GM18519 (cell line): ENCODE data around the gene DENND4A.
"Not testable (repeated sequence)": the region's sequence is repeated elsewhere in the genome, so short reads cannot be mapped to it uniquely, and the experiment has no call there.

Experiments used
- ATAC-seq: cut with Tn5 transposase; IDR thresholded peaks from one replicate; pipeline ENCODE4 v1.9.1; 2021; ENCODE audit warnings: mild to moderate bottlenecking, moderate library complexity; ENCODE audit not compliant: unreplicated experiment, low FRiP score

DENND4A gene

DNA sequence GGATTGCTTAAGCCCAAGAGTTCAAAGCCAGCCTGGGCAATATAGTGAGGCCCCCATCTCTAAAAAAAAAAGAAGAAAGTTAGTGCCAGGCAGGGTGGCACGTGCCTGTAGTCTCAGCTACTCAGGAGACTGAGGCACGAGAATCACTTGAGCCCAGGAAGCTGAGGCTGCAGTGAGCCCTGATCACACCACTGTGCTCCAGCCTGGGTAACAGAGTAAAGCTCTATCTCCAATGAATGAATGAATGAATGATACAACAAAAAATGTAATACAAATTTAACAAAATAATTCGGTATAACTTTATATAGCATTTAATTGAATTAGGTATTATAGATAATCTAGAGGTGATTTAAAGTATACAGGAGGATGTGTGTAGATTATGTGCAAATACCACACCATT is 29.7 kb downstream of the DENND4A start:
- no peak for ATAC-seq

DNA sequence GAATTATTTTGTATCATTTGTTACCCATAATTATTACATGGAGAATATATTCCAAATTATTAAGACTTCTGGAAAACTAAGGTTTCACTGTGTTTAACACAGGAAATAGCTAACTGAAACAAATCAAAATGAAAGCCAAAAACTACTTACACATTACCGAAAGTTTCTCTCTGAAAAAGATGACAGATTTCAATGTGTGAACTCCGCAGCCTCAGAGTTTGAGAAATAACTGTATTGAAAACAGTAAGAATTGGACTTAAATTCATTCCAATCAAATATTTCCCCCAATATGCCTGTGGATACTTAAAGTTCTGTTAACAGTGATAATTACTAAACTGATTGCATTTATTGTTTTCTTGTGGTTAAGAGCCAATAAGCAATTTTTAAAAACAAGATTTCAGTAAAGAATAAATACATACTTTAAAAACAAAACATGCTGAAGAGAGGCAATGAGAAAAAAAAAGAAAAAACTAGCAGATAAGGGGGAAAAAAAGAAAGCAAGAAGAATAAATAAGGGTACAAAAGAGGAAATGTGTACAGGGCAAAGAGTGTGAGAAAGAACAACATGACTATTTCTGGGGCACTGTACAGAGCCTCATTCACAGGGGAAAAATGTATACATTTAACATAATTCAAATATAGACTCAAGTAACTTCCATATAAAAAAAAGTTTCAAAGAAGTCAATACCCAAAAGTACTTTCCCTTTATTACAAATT is 30.7 kb downstream of the DENND4A start:
- no peak for ATAC-seq

DNA sequence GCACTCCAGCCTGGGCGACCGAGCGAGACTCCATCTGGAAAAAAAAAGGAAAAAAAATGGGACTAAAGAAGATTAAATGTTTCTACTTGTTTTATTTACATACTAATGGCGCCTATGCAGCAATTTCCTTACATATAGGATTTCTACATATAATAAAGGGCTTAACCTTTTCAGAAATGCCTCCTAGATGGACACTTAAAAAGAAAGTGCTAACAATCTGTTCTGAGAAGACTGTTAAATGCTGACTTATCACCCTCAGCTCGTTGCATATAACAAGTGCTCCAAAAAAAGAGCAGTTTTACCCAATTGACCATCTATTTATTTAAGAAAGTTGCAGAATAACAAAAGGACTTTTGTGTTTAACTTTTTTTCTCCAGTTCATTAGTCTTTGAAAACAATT is 32.7 kb downstream of the DENND4A start:
- ATAC-seq: no peak

DNA sequence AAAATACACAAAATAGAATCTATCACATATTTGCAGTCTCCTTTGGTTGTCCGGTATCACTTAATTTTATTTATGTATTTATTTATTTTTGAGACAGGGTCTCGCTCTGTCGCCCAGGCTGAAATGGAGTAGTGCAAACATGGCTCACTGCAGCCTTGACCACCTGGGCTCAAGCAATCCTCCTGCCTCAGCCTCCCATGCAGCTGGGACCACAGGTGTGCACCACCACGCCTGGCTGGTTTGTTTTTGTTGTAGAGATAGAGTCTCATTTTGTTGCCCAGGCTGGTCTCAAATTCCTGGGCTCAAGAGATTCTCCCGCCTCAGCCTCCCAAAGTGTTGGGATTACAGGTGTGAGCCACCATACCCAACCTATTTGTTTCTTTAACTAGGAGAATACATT is 33.9 kb downstream of the DENND4A start:
- ATAC-seq: no peak

DNA sequence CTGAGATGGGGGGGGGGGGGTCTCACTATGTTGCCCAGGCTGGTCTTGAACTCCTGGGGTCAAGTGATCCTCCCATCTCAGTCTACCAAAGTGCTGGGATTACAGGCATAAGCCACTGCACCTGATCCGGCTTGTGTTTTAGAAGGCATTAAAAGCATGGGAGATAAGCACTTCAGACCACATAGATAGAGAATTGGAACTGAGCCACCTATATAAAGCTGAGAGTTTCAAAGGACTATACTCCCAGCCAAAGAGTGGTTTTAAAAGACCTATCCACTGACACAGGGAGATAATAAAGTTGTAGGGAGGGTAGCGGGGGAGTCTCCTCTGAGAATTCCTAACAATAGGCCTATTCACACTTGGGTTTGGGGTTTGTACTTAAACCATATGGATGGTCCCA is 34.8 kb downstream of the DENND4A start:
- ATAC-seq: no peak

DNA sequence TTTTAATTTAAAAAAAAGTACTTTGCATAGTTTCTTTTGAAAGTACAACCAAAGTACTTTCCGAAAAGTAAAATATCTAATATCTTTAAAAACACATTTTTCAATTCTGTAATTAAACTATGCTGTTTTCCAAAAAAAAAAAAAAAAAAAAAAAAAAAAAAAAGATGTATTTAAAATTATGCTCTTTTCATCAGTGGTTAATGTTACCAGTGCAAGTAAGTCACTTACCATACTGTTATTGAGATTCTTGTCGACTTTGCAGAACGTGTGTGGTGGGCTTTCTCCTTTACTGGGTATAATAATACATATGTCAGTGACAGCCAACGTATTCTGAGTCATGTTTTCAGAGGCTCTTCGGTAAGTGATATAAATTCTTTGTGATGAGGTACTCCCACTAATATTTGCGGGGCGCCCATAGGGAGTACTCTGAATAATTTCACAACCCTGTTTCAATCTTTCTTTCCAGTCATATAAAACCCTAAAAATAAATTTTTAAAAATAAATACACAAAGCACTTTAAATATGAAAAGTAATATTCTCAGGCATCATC is 39.9 kb downstream of the DENND4A start:
- ATAC-seq: no peak

DNA sequence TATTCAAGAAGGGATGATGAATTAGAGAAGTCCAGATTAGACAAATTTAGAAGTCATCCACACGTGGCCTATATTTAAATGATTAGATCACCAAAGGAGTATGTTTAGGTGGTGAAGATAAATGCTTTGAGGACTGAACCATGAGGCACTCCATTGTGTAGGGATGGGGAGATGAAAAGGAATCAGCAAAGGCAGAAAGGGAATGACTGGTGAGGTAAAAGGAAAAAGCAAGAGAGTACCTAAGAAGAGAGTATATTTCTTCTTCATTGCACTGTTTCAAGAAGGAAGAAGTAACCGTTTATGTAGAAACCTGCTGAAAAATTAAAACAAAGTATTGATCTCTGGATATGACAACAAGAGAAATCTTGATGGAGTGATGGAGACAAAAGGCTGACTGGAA is 40.7 kb downstream of the DENND4A start:
- ATAC-seq: no peak

DNA sequence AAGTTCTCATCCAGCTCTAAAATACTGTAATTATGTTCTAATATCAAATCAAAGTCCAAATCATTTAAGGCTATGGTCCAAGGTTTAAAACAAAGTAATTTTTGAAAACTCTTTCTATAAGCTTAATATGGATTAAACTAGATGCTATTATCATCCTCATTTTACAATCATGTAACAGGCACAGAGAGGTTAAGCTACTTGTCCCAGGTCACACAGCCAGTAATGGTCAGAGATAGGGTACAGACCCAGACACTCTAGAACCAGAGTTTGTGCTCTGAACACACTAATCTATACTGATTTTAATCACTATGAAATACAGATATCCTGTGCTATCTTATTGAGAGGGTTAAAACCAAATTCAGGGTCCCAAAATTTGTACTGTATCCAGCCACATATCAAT is 44.8 kb downstream of the DENND4A start:
- no peak for ATAC-seq

DNA sequence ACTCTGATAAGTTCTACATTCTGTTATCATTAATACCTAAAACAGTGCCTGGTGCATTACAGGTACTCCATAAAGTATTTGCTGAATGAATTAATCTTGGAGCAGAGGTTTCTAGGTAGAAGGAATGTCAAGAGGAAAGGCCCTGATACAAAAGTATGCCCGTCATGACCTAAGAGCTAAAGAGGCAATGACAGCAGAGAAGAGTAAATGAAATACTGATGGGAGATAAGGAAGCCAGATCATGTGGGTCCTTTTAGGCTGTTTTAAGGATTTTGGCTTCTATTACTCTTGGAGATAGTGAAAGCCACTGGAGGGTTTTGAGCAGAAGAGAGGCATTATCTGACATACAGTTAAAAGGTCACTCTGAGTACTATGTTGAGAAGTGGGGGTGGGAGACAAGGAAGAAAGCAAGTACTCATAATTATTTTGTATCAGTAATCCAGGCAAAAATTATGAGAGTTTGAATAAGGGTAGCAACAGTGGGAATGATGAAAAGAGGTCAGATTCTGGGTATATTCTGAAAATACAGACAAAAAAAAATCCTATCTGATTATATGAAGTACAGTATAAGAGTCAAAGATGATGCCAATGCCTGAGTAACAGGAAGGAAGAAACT is 48.3 kb downstream of the DENND4A start:
- ATAC-seq: no peak

DNA sequence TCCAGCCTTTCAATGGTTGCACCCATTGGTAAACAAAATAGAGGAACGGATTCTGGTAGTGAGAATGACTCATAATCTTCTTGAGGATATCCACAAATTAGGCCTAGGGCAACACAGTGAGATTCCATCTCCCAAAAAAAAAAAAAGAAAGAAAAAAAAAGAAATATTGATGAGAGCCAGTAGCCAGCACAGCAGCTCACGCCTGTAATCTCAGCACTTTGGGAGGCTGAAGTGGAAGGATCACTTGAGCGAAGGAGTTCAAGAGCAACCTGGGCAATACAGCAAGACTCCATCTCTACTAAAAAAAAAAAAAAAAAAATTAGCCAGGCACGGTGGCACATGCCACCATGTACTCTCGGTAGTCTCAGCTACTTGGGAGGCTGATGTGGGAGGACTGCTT is 51.9 kb downstream of the DENND4A start:
- no peak for ATAC-seq

DNA sequence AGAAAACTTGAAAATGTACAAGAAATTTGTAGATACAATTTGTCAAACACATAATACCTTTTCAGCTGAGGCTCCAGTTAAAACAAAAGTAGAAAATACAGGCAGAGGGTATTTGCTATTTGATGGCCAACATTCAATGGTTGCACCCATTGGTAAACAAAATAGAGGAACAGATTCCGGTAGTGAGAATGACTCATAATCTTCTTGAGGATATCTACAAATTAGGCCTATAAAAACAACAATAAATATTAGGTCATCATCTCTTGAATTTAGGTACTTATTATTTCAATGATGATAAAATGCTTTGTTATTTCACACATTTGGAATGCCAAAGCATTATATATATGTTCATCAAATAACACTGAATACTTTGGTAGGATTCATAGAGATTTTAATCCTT is 53.4 kb downstream of the DENND4A start:
- ATAC-seq: no peak

DNA sequence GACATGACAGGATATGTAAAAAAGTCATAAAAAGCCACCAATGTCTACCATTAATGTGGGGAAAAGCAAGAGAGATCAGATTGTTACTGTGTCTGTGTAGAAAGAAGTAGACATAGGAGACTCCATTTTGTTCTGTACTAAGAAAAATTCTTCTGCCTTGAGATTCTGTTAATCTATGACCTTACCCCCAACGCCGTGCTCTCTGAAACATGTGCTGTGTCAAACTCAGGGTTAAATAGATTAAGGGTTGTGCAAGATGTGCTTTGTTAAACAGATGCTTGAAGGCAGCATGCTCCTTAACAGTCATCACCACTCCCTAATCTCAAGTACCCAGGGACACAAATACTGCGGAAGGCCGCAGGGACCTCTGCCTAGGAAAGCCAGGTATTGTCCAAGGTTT is 58.5 kb downstream of the DENND4A start:
- ATAC-seq: not testable (repeated sequence)

DNA sequence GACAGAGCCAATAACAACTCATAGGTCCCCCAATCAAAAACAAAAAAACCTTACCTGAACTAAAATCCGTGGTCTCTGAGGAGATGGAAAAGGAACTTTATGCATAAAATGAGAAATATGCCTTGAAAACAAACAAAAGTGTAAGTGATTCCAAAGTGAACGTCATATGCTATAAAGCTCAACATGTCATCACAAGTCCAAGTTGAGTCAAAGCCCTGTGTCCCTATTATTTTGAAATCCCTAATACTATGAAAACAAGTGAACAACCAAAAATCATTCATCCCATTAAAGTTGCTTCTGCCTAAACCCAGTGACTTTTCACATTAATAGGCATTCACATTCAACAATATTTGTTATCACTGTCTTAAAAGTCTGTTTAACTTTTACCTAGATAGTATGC is 59.4 kb downstream of the DENND4A start:
- no peak for ATAC-seq

DNA sequence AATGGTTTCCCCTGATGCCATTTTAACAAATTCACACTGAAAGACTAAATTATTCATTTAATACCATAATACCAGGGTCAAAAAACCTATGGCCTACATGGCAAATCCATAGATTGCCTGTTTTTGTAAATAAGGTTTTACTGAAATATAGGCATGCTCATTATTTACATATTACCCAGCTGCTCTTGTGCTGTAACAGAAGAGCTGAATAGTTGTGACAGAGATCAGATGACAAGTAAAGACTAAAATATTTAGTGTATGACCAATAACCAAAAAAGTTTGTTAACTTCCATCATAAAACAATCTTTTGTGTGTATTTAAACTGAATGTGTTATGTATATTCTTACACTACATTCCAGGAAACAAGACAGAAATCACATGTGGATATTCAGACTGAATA is 60.2 kb downstream of the DENND4A start:
- no peak for ATAC-seq

DNA sequence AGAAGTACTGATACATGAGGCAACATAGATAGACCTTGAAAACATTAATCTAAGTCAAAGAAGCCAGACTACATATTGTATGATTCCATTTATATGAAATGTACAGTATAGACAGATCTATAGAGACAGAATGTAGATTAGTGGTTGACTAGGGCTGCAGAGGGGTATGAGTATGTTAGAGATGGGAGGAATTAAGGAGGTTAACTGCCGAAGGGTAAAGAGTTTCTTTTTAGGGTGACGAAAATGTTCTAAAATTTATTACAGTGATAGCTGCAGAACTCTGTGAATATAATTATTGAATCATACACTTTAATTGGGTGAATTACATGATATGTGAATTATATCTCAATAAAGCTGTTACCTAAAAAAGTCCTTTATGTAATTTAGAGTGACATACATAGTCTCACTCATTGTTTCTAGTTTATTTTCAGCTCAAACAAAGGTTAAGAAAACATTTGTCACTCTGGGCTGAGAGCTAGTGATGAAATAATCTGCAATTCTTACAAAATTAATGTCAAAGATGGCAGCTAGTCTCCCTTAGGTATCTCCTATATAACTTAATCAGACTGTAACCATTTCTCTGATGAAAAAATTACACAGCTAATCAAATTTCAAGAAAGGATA is 61.4 kb downstream of the DENND4A start:
- no peak for ATAC-seq

DNA sequence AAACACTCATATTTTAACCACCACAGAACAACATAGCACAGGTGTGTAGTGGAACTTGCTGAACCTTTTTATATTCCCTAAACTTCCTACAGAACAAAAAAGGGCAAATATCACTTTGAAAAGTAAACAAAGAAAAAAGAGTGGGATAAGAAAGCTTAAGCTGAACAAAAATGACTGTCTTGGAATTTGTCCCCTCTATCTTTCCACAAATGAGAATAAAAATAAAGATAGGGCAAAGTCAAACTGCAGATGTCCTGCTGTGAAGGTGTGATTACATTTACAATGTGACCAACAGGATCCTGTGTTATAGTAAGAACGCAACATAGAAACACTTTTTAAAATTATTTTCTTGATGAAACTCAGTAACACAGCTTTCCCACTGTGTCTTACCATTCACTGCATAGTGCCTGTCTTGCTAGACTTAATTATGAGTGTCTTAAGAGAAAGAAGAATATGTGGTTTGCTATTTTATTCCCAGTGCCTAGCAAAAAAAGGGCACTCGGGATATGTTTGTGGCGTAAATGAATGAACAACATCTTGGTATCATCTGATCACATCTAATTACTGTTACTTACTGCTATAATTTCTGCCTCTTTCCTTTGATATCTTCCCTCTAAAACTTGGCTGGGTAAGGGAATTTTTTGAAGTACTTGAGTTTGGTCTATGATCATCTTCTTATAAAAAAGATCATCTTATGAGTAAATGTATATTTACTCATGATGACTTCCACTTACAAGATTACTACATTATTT is 67.5 kb downstream of the DENND4A start:
- ATAC-seq: no peak

DNA sequence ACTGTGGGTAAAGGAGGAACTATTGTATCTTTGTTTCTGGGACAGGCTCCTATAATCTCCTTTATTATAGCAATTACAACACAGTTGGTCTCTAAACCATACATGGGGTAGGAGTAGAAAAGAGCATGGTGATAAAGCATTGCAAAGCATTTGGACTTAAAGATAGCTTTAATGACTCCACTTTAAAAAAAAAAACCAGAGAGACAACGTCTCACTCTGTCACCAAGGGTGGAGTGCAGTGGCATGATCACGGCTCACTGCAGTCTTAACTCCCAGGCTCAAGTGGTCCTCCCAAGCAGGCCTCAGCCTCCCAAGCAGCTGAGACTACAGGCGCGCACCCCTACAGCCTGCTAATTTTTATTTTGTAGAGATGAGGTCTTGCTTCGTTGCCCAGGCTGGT is 68.2 kb downstream of the DENND4A start:
- no peak for ATAC-seq

DNA sequence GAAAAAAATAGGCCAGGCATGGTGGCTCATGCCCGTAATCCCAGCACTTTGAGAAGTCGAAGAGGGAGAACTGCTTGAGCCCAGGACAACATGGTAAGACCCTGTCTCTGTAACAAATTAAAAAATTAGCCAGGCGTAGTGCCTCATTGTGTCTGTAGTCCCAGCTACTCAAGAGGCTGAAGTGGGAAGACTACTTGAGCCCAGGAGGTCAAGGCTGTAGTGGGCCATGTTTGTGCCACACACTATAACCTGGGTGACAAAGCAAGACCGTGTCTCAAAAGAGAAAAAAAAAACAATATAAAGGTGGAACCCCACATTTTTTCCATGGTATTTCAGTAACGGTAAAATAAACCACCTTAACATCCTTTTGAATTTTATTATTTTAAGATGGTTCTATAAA is 69.9 kb downstream of the DENND4A start:
- ATAC-seq: no peak

DNA sequence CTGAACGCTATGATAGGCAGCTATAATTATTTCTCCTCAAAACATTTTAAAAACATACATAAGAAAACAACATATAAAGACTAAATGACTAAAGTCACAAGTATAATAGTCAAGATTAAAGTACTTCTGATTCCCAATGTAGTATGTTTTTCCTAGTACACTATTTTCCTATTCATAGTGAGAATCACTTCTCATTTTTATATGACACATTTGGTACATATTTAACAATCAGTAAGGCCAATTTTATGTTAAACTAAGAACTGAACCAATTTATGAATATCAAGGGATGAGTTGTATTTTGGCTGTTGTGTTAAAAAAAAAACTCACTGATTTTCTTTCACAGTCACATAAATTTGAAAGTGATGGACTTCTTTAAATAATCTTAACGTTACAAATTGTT is 79.7 kb downstream of the DENND4A start:
- ATAC-seq: no peak

DNA sequence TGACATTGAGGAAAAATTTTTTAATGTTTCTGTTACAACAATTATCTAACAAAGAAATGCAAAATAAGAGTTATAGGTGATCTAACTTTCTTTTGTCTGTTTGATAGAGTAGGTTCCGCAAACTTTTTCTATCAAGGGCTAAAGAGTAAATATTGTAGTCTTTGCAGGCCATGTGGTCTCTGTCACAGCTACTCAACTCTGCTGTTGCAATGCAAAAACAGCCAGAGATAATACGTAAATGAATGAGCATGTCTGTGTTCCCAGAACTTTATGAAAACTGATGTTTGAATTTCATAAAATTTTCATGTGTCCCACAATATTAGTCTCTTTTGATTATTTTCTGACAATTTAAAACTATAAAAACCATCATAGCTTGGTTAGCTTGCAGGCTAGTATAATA is 97.0 kb downstream of the DENND4A start:
- no peak for ATAC-seq

DNA sequence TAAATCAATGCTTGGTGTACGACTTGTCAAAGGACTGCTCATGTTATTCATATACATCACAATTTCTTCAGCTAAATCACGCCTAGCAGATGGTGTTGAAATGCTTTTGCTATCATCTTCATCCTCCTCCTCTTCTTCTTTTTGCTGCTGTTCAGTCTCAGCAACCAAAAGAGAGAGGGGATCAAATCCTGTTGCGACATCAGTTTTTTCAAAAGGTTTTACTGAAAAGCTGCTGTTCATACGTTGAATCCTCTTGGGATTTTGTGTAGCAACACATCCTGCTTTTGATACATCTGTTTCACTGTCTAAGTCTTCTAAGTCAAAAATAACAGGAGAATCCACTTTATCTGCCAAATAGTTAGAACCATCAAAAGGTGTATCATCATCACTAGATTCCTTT is 101.3 kb downstream of the DENND4A start:
- ATAC-seq: no peak
